GM19324 (cell line): ENCODE measurements around the gene NARS2.

Experiments used
- ATAC-seq: cut with Tn5 transposase; IDR thresholded peaks from one replicate; pipeline ENCODE4 v1.9.1; 2021; ENCODE audit warnings: mild to moderate bottlenecking, moderate library complexity; ENCODE audit not compliant: unreplicated experiment, low FRiP score

Gene NARS2

DNA sequence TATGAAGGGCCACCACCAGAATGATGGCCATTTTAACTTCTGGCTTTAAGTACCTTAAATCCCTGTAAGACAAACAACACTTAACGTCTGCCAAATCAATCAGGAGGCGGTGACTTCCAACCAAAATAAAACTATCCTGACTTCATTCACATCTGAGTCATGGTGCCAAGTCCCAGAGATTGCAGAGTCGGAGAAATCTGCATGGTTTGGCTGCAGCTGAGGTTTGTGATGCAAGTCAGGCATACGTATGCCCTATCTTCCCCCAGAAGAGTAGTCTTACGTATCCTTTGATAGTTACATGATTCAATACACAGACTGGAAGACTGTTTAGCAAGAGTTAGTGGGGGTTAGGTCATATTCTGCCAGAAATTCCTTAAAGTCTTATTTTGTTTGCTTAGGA, 155.3 kb downstream of the NARS2 start:
- ATAC-seq = no peak

DNA sequence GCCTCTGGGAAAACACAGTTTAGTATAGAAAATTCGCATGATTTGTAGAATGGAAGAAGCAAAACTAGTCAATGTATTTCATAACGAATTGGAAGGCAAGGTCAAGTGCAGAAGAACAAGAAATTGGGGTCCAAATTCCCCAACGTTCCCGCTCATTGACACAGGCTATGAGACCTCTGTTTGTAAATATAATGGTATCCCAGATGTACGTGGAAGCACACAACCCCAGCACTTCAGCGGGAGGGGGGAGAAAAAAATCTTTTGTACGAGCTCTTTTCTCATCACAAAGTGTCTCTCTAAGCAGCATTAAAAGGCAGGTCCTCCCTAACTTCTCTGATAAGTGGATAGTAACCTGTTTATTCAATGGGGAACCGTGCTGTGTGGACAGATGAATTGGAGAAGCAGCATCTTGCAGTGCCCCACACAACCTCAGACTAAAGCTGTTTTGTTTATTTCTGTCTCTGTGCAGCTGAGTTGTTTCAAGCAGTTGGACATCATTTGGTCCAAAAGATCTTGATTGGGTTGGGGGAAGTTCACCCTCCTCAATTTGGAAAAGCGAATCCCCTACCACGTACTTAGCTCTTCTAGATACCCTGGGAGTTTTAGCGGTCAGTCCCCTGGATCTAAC, 156.0 kb downstream of the NARS2 start:
- ATAC-seq = no peak

GRCh38 chr11:78417888-78418583, 156.6 kb downstream of the NARS2 start:
- ATAC-seq = peak; percentile 77

- ATAC-seq = peak; percentile 30
These were observed 157.3 kb downstream of the NARS2 start, which contains the start of gene GAB2 for GRCh38 chr11:78417175-78417887. TSS of gene GAB2 (minus strand) at chr11:78417820. CDS start at chr11:78417720, 100 bp downstream.

- peak; percentile 46 for ATAC-seq
These were observed 158.1 kb downstream of the NARS2 start for GRCh38 chr11:78416285-78417174.

DNA sequence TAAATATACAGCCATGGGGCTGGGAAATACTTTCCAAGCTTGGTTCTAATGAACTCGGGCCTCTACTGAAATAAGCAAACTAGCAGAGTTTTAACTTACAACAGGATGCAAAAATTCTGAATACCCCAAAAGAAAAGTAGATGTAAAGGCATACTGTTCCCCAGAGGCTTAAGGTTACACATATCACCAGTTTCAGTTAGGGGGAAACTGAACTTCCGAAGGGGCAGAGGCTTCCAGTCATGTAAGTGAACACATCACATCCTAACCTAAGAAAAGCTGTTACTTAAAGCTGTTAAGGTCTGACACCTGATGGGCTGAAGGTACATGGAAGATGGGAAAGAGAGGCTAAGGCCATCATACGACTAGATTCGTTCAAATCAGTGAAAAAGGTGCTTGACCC, 159.3 kb downstream of the NARS2 start:
- no peak for ATAC-seq

DNA sequence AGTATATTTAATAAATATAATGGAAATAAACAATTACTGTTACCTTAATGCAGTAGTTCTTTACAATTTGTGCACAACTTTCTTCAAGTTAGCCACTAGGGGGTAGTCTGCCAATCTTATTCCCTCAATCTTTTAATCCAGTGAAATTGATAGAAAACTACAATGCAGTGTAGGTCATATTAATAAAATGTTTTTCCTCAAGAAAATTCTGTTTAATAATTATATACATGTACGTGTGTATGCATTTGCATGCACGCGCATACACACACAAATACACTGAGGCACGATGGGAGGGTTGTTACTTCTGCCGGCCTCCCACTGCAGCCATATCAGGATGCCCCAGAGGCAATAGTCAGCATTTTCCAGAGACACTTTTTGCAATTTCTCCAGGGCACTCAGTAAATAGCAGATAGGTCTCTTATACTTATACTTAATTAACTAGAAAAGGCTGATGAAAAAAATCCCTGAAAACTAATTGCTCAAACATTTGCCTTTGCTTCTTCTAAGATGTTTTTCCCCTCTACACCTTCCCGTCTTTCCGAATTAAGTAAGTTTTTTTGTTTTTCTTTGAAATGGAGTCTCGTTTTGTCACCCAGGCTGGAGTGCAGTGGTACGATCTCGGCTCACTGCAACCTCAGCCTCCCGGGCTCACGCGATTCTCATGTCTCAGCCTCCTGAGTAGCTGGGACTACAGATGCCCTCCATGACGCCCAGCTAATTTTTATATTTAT, 160.2 kb downstream of the NARS2 start:
- no peak for ATAC-seq

GRCh38 chr11:78408619-78409018, 166.0 kb downstream of the NARS2 start:
- no peak for ATAC-seq

DNA sequence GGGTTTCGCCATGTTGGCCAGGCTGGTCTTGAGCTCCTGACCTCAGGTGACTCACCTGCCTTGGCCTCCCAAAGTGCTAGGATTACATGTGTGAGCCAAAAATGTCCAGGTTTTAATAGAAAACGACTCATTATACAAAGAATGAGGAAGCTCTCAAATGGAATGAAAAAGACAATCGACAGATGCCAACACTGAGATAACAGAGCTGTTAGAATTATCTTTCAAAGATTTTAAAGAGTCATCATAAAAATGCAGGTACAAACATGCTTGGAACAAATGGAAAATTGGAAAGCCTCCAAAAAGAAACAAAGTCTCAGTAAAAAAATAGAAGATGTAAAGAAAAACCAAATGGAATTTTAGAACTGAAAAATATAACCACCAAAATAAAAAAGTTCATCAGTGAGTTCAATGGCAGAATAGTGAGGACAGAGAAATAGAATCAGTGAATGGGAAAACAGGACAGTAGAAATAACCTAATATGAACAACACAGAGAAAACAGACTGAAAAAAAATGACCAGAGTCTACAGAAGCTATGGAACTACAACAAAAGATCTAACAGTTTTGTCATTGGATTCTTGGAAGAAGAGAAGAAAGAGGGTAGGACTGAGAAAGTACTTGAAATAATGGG, 168.0 kb downstream of the NARS2 start:
- ATAC-seq = no peak

GRCh38 chr11:78405805-78406204, 168.9 kb downstream of the NARS2 start:
- no peak for ATAC-seq

DNA sequence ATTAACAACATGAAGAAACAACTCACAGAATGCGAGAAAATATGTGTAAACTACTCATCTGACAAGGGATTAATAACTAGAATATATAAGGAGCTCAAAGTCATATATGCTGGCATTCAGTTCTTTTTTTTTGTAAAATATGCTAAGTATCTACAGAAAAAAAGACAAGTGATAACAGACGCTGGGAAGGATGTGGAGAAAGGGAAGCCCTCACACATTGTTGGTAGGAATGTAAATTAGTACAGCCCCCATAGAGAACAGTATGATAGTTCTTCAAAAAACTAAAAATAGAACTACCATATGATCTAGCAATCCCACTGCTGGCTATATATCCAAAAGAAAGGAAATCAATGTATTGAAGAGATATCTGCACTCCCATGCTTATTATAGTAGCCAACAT, 170.9 kb downstream of the NARS2 start:
- no peak for ATAC-seq

DNA sequence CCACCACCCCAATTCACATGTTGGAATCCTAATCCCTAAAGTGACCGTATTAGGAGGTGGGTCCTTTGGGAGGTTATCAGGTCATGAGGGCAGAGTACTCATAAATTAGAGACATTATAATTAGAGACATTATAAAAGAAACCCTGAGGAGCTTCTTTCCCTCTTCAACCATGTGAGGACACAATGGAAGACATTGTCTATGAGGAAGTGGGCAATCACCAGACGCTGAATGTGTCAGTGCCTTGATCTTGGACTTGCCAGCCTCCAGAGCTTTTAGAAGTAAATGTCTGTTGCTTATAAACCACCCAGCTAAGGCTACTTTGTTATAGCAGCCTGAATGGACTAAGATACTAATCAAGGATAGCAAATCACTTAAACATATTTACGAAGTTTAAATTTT, 171.8 kb downstream of the NARS2 start:
- ATAC-seq = no peak

- no peak for ATAC-seq
These were observed 174.0 kb downstream of the NARS2 start for GRCh38 chr11:78400702-78401101.

- ATAC-seq = no peak
These were observed 174.5 kb downstream of the NARS2 start for GRCh38 chr11:78400116-78400515.

- no peak for ATAC-seq
These were observed 175.5 kb downstream of the NARS2 start for GRCh38 chr11:78399136-78399535.

- no peak for ATAC-seq
These were observed 175.9 kb downstream of the NARS2 start for GRCh38 chr11:78398715-78399114.

- ATAC-seq = peak; percentile 66
These were observed 177.3 kb downstream of the NARS2 start for GRCh38 chr11:78397398-78397797.

GRCh38 chr11:78395597-78395996, 179.1 kb downstream of the NARS2 start:
- ATAC-seq = no peak

GRCh38 chr11:78392854-78393253, 181.8 kb downstream of the NARS2 start:
- ATAC-seq = no peak
